Effector memory CD4-positive, alpha-beta T cell (primary cell): ENCODE data around the gene MRPS2.

Experiments used
- DNase-seq, 3 donors: peaks; one replicate each; pipeline ENCODE4 v3.0.0-alpha.2; 2020
- H3K27ac ChIP-seq: 2 replicates; pipeline ENCODE4 v1.7.0; 2013; ENCODE audit warnings: mild to moderate bottlenecking, low read length, moderate library complexity; ENCODE audit not compliant: insufficient read depth, poor library complexity, severe bottlenecking
- H3K27me3 ChIP-seq: replicated peaks from 2 replicates; pipeline ENCODE4 v1.7.0; 2013; ENCODE audit warnings: mild to moderate bottlenecking, low read length; ENCODE audit not compliant: insufficient read depth, control insufficient read depth, poor library complexity, severe bottlenecking
- H3K36me3 ChIP-seq: 2 replicates; pipeline ENCODE4 v1.7.0; 2013; ENCODE audit warnings: mild to moderate bottlenecking, low read length, moderate library complexity; ENCODE audit not compliant: control insufficient read depth, insufficient read depth
- H3K4me1 ChIP-seq: 2 replicates; pipeline ENCODE4 v1.7.0; 2013; ENCODE audit warnings: low read length, mild to moderate bottlenecking; ENCODE audit not compliant: control insufficient read depth, insufficient read depth, poor library complexity, severe bottlenecking
- H3K4me3 ChIP-seq: 2 replicates; pipeline ENCODE4 v1.7.0; 2013; ENCODE audit warnings: low read length, low read depth, mild to moderate bottlenecking; ENCODE audit not compliant: insufficient read depth, poor library complexity, severe bottlenecking
- H3K9me3 ChIP-seq: 2 replicates; pipeline ENCODE4 v1.7.0; 2013; ENCODE audit warnings: mild to moderate bottlenecking, low read length, moderate library complexity; ENCODE audit not compliant: control insufficient read depth

MRPS2 gene

DNA sequence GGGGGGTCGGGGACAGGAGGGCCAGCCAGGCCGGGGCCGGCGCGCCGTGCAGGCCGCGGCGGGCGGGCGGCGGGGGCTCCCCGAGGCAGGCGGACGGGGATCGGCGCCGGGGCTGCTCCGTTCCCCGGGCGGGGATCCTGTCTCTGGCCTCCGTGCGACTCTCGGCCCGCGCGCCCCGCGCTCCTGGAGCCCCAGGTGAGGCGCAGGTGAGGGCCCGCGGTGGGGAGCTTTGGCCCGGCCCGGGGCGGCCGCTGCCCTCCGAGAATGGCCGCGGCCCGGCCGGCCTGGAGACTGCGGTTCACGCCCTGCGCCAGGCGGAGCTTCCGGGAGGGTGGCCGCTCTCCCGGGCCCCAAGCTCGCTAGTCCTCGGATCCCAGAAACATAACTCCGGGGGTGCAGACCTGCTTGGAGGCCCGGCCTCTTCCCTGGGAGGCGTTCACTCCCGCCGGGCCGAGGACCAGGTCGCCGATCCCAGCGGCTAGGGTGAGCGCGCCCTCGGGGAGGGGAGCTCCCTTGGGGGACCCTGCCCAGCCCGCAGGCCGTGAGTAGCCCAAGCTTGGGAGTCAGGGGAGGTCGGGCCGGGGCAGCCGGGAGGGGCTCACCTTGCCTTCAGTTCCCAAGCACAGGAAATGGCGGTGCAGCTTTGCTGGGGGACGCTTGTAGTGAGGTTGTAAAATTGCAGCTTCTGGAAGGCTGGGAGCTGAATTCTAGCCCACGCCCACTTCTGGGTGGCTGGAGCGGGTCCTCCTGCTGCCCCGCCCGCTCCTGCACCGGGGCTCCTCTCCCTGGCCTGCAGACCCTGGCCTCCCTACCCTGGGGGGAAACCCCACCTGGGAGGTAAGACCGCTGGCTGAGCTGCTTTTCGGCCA is 20.2 kb upstream of the MRPS2 start:
- H3K27me3 ChIP-seq: peaks cover 4% of the 10 kb centered on the region
- H3K27ac ChIP-seq: no peak overlapping the region
- H3K9me3 ChIP-seq: no peaks in the 10 kb centered on the region
- peaks cover 11% of the 10 kb centered on the region for H3K4me1 ChIP-seq
- peak overlapping the region; percentile 66 for H3K4me3 ChIP-seq
- no peaks in the 10 kb centered on the region for H3K36me3 ChIP-seq
- no peak for DNase-seq

DNA sequence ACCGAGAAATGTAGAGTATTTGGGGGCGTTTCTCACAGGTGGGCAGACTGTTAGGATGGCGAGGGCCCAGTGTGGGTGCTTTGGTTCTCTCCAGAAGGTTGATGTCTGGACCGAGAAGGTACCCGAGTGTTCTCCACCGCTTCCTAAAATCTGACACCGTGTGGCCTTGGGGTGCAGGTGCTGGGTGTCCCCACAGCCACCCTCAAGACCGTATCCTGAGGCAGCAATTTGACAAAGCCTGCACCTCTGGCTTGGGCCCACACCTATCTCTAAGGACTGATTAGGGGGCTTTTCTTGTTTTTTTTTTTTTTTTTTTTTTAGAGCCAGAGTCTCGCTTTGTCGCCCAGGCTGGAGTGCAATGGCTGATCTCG is 19.6 kb upstream of the MRPS2 start:
- H3K36me3 ChIP-seq: no peaks in the 10 kb centered on the region
- peaks cover 4% of the 10 kb centered on the region for H3K27me3 ChIP-seq
- H3K9me3 ChIP-seq: no peaks in the 10 kb centered on the region
- H3K4me1 ChIP-seq: peaks cover 11% of the 10 kb centered on the region
- DNase-seq: no peak
- H3K4me3 ChIP-seq: peak overlapping the region; percentile 66
- no peak overlapping the region for H3K27ac ChIP-seq

DNA sequence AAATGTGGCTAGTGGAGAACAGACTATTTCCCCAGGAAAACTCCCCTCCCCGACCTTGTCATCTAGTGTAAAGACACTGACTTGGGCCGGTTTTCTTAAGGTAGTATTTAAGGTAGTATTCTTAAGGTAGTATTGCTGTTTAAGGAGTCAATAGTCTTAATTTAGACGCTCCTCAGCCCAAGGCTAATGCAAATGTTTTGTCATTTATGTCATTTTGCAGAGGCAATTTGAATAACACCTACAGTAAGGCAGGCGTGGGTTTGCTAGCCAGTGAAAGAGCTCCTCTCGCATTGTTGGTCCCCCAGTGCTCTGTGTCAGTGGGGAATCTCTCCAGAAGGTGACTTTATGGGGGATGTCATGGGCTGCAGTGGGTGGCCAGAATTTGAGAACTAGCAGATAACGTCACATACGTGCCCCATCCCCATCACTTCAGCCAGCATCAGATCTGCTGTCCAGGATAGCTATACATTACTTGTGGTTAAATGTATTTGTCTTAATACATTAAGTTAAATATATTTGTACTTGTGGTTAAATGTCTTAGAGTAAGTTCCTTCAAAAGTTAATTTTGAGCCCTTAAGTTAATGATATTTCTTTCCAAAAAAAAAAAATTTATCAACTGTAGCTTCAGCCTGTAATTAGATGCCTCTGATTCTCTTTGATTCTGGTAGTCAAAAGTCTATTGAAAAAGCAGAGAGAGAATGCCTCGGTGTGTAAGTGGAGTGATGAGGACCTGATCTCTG is 18.3 kb upstream of the MRPS2 start:
- Histone ChIP-seq H3K27me3 (peaks cover 4% of the 10 kb centered on the region), H3K9me3 (no peaks in the 10 kb centered on the region), H3K4me1 (peaks cover 11% of the 10 kb centered on the region), H3K36me3 (no peaks in the 10 kb centered on the region), H3K27ac (no peak overlapping the region), H3K4me3 (no peak overlapping the region)
- no peak for DNase-seq

DNA sequence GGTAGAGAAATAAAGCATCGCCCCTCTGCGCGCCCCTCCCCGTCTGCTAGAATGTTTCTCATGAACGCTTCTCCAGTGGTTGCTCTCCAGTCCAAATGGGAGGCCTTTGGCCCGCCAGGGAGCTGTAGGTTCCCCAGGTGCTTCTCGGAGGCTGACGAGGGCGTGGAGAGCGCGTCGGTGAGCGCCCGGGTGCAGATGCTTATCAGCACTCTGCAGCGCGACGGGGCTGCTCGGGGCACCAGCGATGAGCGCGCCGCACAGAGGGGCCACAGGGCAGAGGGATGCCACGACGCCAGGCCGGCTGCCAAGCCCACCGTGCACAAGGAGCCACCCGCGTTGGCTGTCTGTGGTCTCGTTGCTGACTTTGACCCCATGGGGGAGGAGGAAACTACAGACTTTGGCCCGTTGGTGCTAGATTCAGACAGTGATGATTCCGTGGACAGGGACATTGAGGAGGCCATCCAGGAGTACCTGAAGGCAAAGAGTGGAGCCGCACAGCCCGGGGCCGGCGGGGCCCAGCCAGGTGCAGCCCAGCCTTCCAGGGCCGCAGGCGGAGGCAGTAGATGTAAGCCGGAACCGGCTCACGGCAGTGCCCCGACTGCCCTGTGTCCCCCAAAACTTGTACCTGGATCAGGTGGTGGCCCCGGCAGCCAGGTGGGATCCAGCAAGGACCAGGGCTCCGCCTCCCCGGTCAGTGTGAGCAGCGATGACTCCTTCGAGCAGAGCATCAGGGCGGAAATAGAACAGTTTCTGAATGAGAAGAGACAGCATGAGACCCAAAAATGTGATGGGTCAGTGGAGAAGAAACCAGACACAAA is 15.8 kb upstream of the MRPS2 start:
- Histone ChIP-seq H3K4me3 (no peak overlapping the region), H3K27ac (no peak overlapping the region), H3K4me1 (peaks cover 8% of the 10 kb centered on the region), H3K27me3 (no peaks in the 10 kb centered on the region), H3K36me3 (no peaks in the 10 kb centered on the region), H3K9me3 (no peaks in the 10 kb centered on the region)
- DNase-seq: no peak

DNA sequence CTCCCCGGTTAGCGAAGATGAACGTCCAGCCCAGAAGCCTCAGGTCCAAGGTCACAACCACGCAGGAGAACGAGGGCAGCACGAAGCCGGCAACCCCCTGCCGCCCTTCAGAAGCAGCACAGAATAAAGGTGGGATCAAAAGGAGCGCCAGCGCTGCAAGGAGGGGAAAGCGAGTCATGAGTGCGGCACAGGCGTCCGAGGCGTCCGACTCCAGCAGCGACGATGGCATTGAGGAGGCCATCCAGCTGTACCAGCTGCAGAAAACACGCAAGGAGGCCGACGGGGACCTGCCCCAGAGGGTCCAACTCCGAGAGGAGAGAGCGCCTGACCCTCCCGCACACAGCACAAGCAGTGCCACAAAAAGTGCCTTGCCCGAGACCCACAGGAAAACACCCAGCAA is 15.1 kb upstream of the MRPS2 start:
- Histone ChIP-seq H3K27ac (no peak overlapping the region), H3K27me3 (no peaks in the 10 kb centered on the region), H3K4me1 (peaks cover 7% of the 10 kb centered on the region), H3K9me3 (no peaks in the 10 kb centered on the region), H3K4me3 (no peak overlapping the region), H3K36me3 (no peaks in the 10 kb centered on the region)
- DNase-seq: no peak

DNA sequence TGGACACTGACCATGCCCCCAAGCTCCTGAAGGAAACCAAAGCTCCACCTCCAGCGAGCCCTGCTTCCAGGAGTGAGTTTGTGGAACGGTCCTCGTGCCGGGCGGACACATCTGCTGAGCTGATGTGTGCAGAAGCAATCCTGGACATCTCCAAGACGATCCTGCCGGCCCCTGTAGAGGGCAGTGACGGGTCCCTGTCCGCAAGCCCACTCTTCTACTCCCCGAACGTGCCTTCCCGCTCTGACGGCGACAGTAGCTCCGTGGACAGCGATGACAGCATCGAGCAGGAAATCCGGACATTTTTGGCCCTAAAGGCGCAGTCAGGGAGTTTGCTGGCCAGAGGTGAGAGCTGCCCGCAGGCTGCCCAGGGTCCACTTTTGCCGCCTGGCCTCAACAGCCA is 14.7 kb upstream of the MRPS2 start:
- H3K4me1 ChIP-seq: peaks cover 2% of the 10 kb centered on the region
- H3K4me3 ChIP-seq: no peak overlapping the region
- H3K36me3 ChIP-seq: no peaks in the 10 kb centered on the region
- H3K27me3 ChIP-seq: no peaks in the 10 kb centered on the region
- H3K27ac ChIP-seq: no peak overlapping the region
- no peaks in the 10 kb centered on the region for H3K9me3 ChIP-seq
- DNase-seq: no peak

DNA sequence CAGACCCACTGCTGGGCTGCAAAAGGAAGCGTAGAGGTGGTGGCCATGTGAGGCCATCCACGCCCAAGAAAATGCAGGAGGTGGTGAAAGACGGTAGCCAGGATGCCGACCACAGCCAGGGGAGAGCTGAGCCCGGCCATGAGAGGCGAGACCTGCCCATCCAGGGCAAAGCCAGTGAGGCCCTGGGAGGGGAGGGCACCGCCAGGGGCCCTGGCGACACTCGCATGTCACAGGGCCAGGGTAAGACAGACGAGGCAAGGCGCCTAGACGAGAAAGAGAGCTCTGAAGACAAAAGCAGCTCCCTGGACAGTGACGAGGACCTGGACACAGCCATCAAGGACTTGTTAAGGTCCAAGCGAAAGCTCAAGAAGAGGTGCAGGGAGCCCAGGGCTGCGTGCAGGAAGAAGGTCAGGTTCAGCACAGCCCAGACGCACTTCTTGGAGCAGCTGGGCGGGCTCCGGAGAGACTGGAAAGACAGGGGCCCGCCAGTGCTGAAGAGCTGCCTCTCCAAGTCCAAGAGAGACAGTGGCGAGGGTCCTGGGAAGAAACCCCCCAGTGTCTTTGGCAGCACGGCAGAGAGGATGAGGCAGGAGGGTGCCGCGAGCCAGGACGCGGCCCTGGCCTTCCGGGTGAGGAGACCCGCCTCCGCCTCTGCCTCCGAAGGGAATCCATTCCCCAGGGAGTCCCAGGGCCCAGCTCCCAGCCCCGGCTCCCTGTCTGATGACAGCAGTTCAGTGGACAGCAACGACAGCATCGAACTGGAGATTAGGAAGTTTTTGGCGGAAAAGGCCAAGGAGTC is 14.0 kb upstream of the MRPS2 start:
- H3K36me3 ChIP-seq: no peaks in the 10 kb centered on the region
- no peaks in the 10 kb centered on the region for H3K27me3 ChIP-seq
- no peak for DNase-seq
- no peak overlapping the region for H3K4me3 ChIP-seq
- H3K9me3 ChIP-seq: no peaks in the 10 kb centered on the region
- H3K4me1 ChIP-seq: no peaks in the 10 kb centered on the region
- H3K27ac ChIP-seq: no peak overlapping the region

DNA sequence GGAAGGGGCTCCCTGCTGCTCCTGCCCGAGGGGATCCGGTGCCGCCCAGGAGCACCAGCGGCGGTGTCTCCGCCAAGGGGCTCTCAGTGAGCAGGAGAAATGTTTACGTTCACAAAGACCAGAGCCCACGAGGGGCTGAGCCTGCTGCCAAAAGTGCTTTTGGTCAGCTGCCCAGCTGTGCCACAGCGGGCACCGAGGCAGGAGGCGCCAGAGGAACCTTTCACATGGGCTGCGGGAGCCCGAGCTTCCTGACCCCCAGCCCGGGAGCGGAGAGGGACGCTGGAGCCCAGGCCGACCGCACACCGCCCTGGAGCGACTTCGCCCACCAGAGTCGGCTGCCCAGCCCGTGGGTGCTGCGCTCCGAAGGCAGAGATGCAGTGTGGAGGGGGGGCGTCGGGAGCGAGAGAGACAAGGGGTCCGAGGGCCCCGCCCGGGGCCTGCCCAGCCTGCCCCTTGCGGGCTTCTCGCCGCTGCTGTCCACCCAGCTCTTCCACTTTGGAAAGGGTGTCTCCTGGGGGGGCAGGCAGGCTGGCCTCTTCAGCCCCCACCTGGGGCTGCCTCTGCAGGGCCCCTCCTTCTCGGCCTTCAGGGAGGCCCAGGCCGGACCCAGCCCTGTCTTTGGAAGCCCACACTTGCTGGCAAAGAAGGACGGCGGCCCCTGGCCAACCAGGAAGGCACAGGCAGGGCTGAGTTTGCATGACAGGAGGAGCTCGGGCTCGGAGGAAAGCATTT is 13.0 kb upstream of the MRPS2 start:
- DNase-seq: no peak
- Histone ChIP-seq H3K27ac (no peak overlapping the region), H3K9me3 (no peaks in the 10 kb centered on the region), H3K4me1 (no peaks in the 10 kb centered on the region), H3K4me3 (no peak overlapping the region), H3K27me3 (no peaks in the 10 kb centered on the region), H3K36me3 (no peaks in the 10 kb centered on the region)

DNA sequence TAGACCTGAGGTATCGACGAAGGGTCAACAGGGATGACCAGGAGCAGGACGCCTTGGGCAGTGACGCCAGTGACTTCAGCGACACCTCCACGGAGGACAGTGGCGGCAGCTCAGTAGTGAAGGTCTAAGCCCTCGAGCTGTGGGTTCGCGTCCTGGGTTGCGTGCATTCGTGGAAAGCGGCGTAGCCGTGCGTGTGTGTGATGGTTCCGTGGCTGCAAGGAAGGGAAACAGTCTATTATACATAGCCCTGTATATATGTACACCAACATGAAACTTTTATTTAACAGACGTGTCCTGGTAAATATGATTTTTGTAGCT is 12.5 kb upstream of the MRPS2 start:
- H3K36me3 ChIP-seq: no peaks in the 10 kb centered on the region

More for the DNA sequence above, 12.5 kb upstream of the MRPS2 start:
- Histone ChIP-seq H3K4me1 (no peaks in the 10 kb centered on the region), H3K27ac (no peak overlapping the region), H3K27me3 (no peaks in the 10 kb centered on the region), H3K4me3 (no peak overlapping the region), H3K9me3 (no peaks in the 10 kb centered on the region)
- DNase-seq: no peak
